B cell (primary cell): Measurements from ENCODE around the gene NOXO1. TPM values are rescaled to one million over a fixed set of nuclear protein-coding genes. Genes with fewer than 3 reads are reported as not detected.

Experiments used
- ATAC-seq: fragments of 200-7000 bp; cut with Tn5 transposase; one replicate; pipeline ENCODE4 v1.10.0; 2021; ENCODE audit warnings: low read depth, mild to moderate bottlenecking, moderate number of reproducible peaks, moderate library complexity
- CTCF ChIA-PET: fragments of 350-600 bp; sonication (Branson Sonifier 250); formaldehyde crosslinking; loops from one replicate; lab custom pipeline; 2021; ENCODE audit warnings: antibody characterized with exemption, inconsistent platforms; lab: Charles Lee
- POLR2A ChIA-PET: fragments of 350-600 bp; sonication (Branson Sonifier 250); formaldehyde crosslinking; loops from one replicate; lab custom pipeline; 2021; ENCODE audit warnings: antibody characterized with exemption; lab: Charles Lee
- DNase-seq: peaks from one replicate; pipeline ENCODE4 v3.0.0; 2013
- H2AFZ ChIP-seq: 2 replicates; pipeline ENCODE4 v1.6.1; 2012; ENCODE audit warnings: mild to moderate bottlenecking, low read depth, low read length; ENCODE audit not compliant: insufficient read depth, poor library complexity, severe bottlenecking
- H3K27ac ChIP-seq, 2 donors: 1 replicate in 1 of 2; 2 replicates in 1 of 2; pipeline ENCODE4 v1.5.1; 2012 to 2013; ENCODE audit warnings: low read length in 2 of 2, mild to moderate bottlenecking in 2 of 2, moderate library complexity in 1 of 2
- H3K27me3 ChIP-seq, 4 experiments: fragments of 200-600 bp in 1 of 4; sonication (generic) in 1 of 4; replicated peaks in 1 of 4; 1 replicate in 2 of 4; 2 replicates in 2 of 4; pipeline versions ENCODE4 v1.6.1 to v1.7.0; 2013 to 2016; ENCODE audit warnings: low read length in 3 of 4, mild to moderate bottlenecking in 2 of 4, mixed read lengths in 1 of 4, moderate library complexity in 1 of 4; ENCODE audit not compliant: insufficient read depth in 4 of 4, control insufficient read depth in 3 of 4; ENCODE audit errors: control extremely low read depth in 1 of 4
- H3K36me3 ChIP-seq, 2 experiments: replicated peaks in 1 of 2; 1 replicate in 1 of 2; 2 replicates in 1 of 2; pipeline versions ENCODE4 v1.6.1 to v1.7.1; 2013; ENCODE audit warnings: low read length in 1 of 2; ENCODE audit not compliant: insufficient read depth in 2 of 2, control insufficient read depth in 1 of 2; ENCODE audit errors: control extremely low read depth in 1 of 2, extremely low read depth in 1 of 2
- H3K4me1 ChIP-seq, 2 donors: fragments of 200-600 bp in 1 of 2; sonication (generic) in 1 of 2; 1 replicate in 1 of 2; 2 replicates in 1 of 2; pipeline versions ENCODE4 v1.5.1 to v1.6.1; 2013 to 2017; ENCODE audit warnings: low read length in 2 of 2; ENCODE audit not compliant: control insufficient read depth in 2 of 2, insufficient read depth in 2 of 2
- H3K4me2 ChIP-seq: replicated peaks from 2 replicates; pipeline ENCODE3; 2012; ENCODE audit warnings: mild to moderate bottlenecking, low read depth, low read length; ENCODE audit not compliant: poor library complexity, severe bottlenecking
- H3K4me3 ChIP-seq, 5 experiments: fragments of 200-600 bp in 1 of 5; sonication (generic) in 1 of 5; 1 replicate in 3 of 5; 2 replicates in 2 of 5; pipeline versions ENCODE4 v1.5.1 to v1.7.0; 2011 to 2016; ENCODE audit warnings: low read length in 4 of 5, mild to moderate bottlenecking in 4 of 5, low read depth in 2 of 5, control low read depth in 1 of 5, moderate library complexity in 1 of 5; ENCODE audit not compliant: insufficient read depth in 1 of 5; ENCODE audit errors: control extremely low read depth in 1 of 5, extremely low read depth in 1 of 5
- H3K79me2 ChIP-seq: fragments of 200-600 bp; sonication (generic); one replicate; pipeline ENCODE4 v1.6.0; 2016; ENCODE audit warnings: low read length; ENCODE audit not compliant: control insufficient read depth, insufficient read depth
- H3K9ac ChIP-seq: fragments of 200-600 bp; sonication (generic); 2 replicates; pipeline ENCODE4 v1.6.1; 2017; ENCODE audit warnings: mild to moderate bottlenecking, low read length, moderate library complexity
- H3K9me3 ChIP-seq, 3 donors: one replicate each; pipeline versions ENCODE4 v1.6.1 to v1.7.1; 2013; ENCODE audit warnings: low read length in 2 of 3; ENCODE audit not compliant: control insufficient read depth in 2 of 3, insufficient read depth in 1 of 3; ENCODE audit errors: control extremely low read depth in 1 of 3
- H4K20me1 ChIP-seq: 2 replicates; pipeline ENCODE4 v1.6.0; 2012; ENCODE audit warnings: mild to moderate bottlenecking, low read length; ENCODE audit not compliant: insufficient read depth, control insufficient read depth, poor library complexity, severe bottlenecking
- H3K27ac Mint-ChIP-seq: one replicate; pipeline ENCODE4 v1.8.0; 2021; ENCODE audit warnings: mixed read lengths
- H3K27me3 Mint-ChIP-seq: one replicate; pipeline ENCODE4 v1.8.0; 2021; ENCODE audit warnings: mixed read lengths
- H3K4me1 Mint-ChIP-seq: one replicate; pipeline ENCODE4 v1.8.0; 2021; ENCODE audit warnings: mixed read lengths
- H3K4me3 Mint-ChIP-seq: one replicate; pipeline ENCODE4 v1.8.0; 2021; ENCODE audit warnings: mixed read lengths
- H3K9me3 Mint-ChIP-seq: one replicate; pipeline ENCODE4 v1.8.0; 2022; ENCODE audit warnings: mixed read lengths; ENCODE audit not compliant: insufficient read depth
- EZH2 ChIP-seq: IDR thresholded peaks from 2 replicates; pipeline ENCODE4 v1.6.1; 2012; ENCODE audit warnings: borderline replicate concordance, low read depth, mild to moderate bottlenecking, moderate library complexity, low read length; ENCODE audit not compliant: insufficient read depth, poor library complexity, severe bottlenecking
- WGBS: methylation state at CpG from one replicate; pipeline ENCODE4 v1.1.5; 2013; ENCODE audit warnings: missing lambda C conversion rate; ENCODE audit not compliant: insufficient coverage; 5-methylcytosine and 5-hydroxymethylcytosine counted together
- intact Hi-C: fragments of 100-400 bp; cut with micrococcal nuclease; formaldehyde crosslinking; loops from one replicate; pipeline ENCODE4 v1.10.0; 2022
- polyA plus RNA-seq: library from polyadenylated mRNA; depleted of rRNA; stranded (reverse); fragments of >200 nt; gene quantifications from 2 replicates; pipeline ENCODE4 v1.2.3, GENCODE V29; 2012
- total RNA-seq, 2 donors: library from RNA; stranded (reverse); fragments of 120-200 nt in 1 of 2; gene quantifications; 1 replicate in 1 of 2; 2 replicates in 1 of 2; pipeline versions ENCODE4 v1.2.3 to v1.2.4, GENCODE V29; 2013 to 2022
- TF ChIP-seq, protein P1 (sequence below): fragments of 200-600 bp; IDR thresholded peaks from one replicate; pipeline ENCODE4 v1.8.0; 2022; ENCODE audit warnings: antibody characterized with exemption, mild to moderate bottlenecking

The NOXO1 gene
- total and polyA plus RNA-seq, 2 donors (not counting 1 experiment from before 2014, with no cell fraction given), result 0.30 to 0.74 TPM

DNA sequence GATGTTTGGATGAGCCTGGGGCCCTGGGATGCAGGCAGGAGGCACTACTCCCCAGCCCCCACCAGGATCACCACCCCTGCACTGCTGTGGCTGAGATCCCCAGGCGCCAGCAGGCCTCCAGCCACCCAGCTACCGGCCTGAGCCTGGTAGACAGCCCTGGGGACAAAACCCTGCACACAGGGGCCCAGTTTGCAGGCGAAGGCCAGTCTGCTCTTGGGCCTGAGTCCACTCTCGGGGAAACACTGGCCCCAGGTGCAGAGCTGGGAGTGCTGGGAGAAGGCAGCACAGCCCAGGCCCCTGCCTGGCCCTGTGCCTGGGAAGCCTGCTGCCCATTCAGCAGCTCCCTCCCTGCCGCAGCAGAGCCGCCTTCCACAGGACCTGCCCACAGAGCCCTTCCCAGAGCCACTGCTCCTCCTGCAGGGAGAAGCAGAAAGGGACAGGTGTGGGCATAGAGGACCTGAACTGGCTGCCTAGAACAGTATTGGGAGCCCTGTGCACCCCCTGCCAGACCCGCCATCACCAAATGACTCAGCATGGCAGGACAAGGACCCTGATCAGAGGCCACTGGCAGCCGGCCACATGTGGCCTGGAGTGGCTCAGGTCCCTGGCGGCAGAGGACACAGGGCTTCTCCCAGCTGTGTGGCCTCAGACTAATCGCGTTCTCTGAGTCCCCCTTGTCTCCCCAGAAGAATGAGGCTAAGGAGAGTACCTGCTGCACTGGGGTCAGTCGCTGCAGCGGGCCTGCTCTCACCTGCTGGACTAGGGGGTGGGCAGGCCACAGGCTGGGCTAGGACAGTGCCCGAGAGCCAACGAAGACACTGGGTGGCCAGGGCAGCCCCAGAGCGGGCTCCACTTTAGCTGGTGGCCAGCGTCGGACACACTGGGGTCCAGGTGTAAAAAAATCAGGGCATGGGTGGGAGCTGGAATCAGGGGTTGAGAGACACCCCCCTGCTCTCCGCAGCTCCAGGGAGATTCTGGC lies 48.9 kb downstream of the NOXO1 start:
- H3K79me2 ChIP-seq, result no peaks in the 10 kb centered on the region
- H3K4me1 Mint-ChIP-seq, result peaks cover 4% of the 10 kb centered on the region
- TF ChIP-seq EZH2, result no peak
- TF ChIP-seq, protein P1, sequence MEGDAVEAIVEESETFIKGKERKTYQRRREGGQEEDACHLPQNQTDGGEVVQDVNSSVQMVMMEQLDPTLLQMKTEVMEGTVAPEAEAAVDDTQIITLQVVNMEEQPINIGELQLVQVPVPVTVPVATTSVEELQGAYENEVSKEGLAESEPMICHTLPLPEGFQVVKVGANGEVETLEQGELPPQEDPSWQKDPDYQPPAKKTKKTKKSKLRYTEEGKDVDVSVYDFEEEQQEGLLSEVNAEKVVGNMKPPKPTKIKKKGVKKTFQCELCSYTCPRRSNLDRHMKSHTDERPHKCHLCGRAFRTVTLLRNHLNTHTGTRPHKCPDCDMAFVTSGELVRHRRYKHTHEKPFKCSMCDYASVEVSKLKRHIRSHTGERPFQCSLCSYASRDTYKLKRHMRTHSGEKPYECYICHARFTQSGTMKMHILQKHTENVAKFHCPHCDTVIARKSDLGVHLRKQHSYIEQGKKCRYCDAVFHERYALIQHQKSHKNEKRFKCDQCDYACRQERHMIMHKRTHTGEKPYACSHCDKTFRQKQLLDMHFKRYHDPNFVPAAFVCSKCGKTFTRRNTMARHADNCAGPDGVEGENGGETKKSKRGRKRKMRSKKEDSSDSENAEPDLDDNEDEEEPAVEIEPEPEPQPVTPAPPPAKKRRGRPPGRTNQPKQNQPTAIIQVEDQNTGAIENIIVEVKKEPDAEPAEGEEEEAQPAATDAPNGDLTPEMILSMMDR, result no peak
- peaks cover 0 to 4% (median 0%) of the 10 kb centered on the region in 3 donors for H3K9me3 ChIP-seq
- H3K9ac ChIP-seq, result no peak overlapping the region
- ATAC-seq (no peak), DNase-seq (no peak)
- intact Hi-C loops, result no loop called here
- H3K27ac Mint-ChIP-seq, result no peak overlapping the region
- H3K4me2 ChIP-seq, result no peak overlapping the region
- no peaks in the 10 kb centered on the region for H3K36me3 ChIP-seq
- H4K20me1 ChIP-seq, result no peaks in the 10 kb centered on the region
- H3K9me3 Mint-ChIP-seq, result no peaks in the 10 kb centered on the region
- H3K4me1 ChIP-seq, result peaks cover 4 to 10% of the 10 kb centered on the region in 2 donors
- 90% methylated on average over 19 of the region's 19 CpGs for WGBS
- H3K27me3 ChIP-seq, result peaks cover 0 to 4% (median 0%) of the 10 kb centered on the region in 4 experiments
- no peak overlapping the region for H2AFZ ChIP-seq
- no peaks in the 10 kb centered on the region for H3K27me3 Mint-ChIP-seq
- no peak overlapping the region for H3K4me3 Mint-ChIP-seq
- CTCF ChIA-PET, result interaction anchor here (0.7 to 1.1 kb wide), 3 partner anchors 8 to 70 kb away, joined by 3 read pairs; no protein-coding TSS in a partner anchor
- H3K4me3 ChIP-seq, result no peak overlapping the region
- POLR2A ChIA-PET, result interaction anchor here (1.4 kb wide), 1 partner anchor 11 kb away, joined by 3 read pairs; the partner anchor contains the start of gene MSRB1
- H3K27ac ChIP-seq, result no peak overlapping the region

GRCh38 chr16:1930338-1930720 lies 50.9 kb downstream of the NOXO1 start:
- no peak overlapping the region for H3K27ac ChIP-seq
- Mint-ChIP-seq H3K27me3 (no peaks in the 10 kb centered on the region), H3K9me3 (no peaks in the 10 kb centered on the region), H3K4me3 (no peak overlapping the region), H3K4me1 (peaks cover 4% of the 10 kb centered on the region), H3K27ac (no peak overlapping the region)
- no peak for TF ChIP-seq EZH2
- TF ChIP-seq, protein P1, result no peak
- POLR2A ChIA-PET, result no interaction called here
- H2AFZ ChIP-seq, result peak overlapping the region; percentile 91
- no peaks in the 10 kb centered on the region for H3K79me2 ChIP-seq
- intact Hi-C loops, result no loop called here
- H3K9me3 ChIP-seq, result peaks cover 0 to 4% (median 0%) of the 10 kb centered on the region in 3 donors
- CTCF ChIA-PET, result no interaction called here
- ATAC-seq (no peak), DNase-seq (no peak)
- no peak overlapping the region for H3K4me3 ChIP-seq
- peaks cover 0 to 6% (median 0%) of the 10 kb centered on the region in 4 experiments for H3K27me3 ChIP-seq
- peak overlapping the region; percentile 96 for H3K4me2 ChIP-seq
- H3K9ac ChIP-seq, result no peak overlapping the region
- peaks cover 4 to 10% of the 10 kb centered on the region in 2 donors for H3K4me1 ChIP-seq
- no peaks in the 10 kb centered on the region for H4K20me1 ChIP-seq
- 100% methylated on average over 3 of the region's 10 CpGs for WGBS
- H3K36me3 ChIP-seq, result no peaks in the 10 kb centered on the region
